H1 (cell line): ENCODE data around the gene HES7. TPM values are rescaled to one million over a fixed set of nuclear protein-coding genes. Genes with fewer than 3 reads are reported as not detected.

Experiments
- CBX5 ChIP-seq: fragments of 300-800, 300-1000 bp; sonication (generic); IDR thresholded peaks from 2 replicates; pipeline ENCODE4 v1.7.1; 2016; ENCODE audit warnings: antibody characterized with exemption, low read length, low read depth
- CBX8 ChIP-seq: fragments of 300-800, 300-1000 bp; sonication (generic); IDR thresholded peaks from 2 replicates; pipeline ENCODE4 v1.7.1; 2016; ENCODE audit warnings: low read depth, low read length, borderline replicate concordance
- CEBPB ChIP-seq: IDR thresholded peaks from 2 replicates; pipeline ENCODE4 v1.6.1; 2012; ENCODE audit warnings: low read depth, low read length
- CTBP2 ChIP-seq: IDR thresholded peaks from 2 replicates; pipeline ENCODE4 v1.7.0; 2011; ENCODE audit warnings: borderline replicate concordance, mild to moderate bottlenecking, moderate library complexity, mixed read lengths, low read length; ENCODE audit not compliant: insufficient read depth, insufficient read length
- FOSL1 ChIP-seq: IDR thresholded peaks from 2 replicates; pipeline ENCODE4 v1.6.1; 2011; ENCODE audit warnings: mild to moderate bottlenecking, low read depth, low read length, moderate library complexity; ENCODE audit not compliant: insufficient read depth
- GTF2F1 ChIP-seq: IDR thresholded peaks from 2 replicates; pipeline ENCODE4 v1.6.1; 2012; ENCODE audit warnings: low read depth, low read length, improper control_type of control experiment, borderline replicate concordance
- HDAC2 ChIP-seq, 2 experiments: fragments of 300-600 bp in 1 of 2; sonication (generic) in 1 of 2; IDR thresholded peaks; 2 replicates each; pipeline ENCODE4 v1.6.1; 2011 to 2012; ENCODE audit warnings: low read depth in 2 of 2, low read length in 2 of 2, mild to moderate bottlenecking in 2 of 2, moderate library complexity in 2 of 2, borderline replicate concordance in 1 of 2, inconsistent platforms in 1 of 2
- POLR2A ChIP-seq, 2 experiments: IDR thresholded peaks; 1 replicate in 1 of 2; 2 replicates in 1 of 2; pipeline ENCODE4 v1.6.1; 2011; ENCODE audit warnings: low read depth in 2 of 2, low read length in 2 of 2, mild to moderate bottlenecking in 2 of 2; ENCODE audit errors: control extremely low read depth in 1 of 2
- SIRT6 ChIP-seq: IDR thresholded peaks from one replicate; pipeline ENCODE4 v1.7.1; 2012; ENCODE audit warnings: low read length, inconsistent platforms
- TAF7 ChIP-seq: optimal IDR thresholded peaks from 2 replicates; pipeline ENCODE3; 2011; ENCODE audit warnings: low read depth, mild to moderate bottlenecking, inconsistent platforms, low read length, moderate library complexity, borderline replicate concordance
- ZNF274 ChIP-seq: IDR thresholded peaks from 2 replicates; pipeline ENCODE4 v1.7.0; 2012; ENCODE audit warnings: low read length, borderline replicate concordance; ENCODE audit errors: extremely low read depth
- polyA plus RNA-seq, 7 experiments: library from polyadenylated mRNA; depleted of rRNA in 3 of 7; stranded (reverse) in 5 of 7; unstranded in 2 of 7; fragments of >200 nt in 5 of 7; fragments of 200-250 nt in 2 of 7; gene quantifications; 1 replicate in 5 of 7; 2 replicates in 1 of 7; 4 replicates in 1 of 7; pipeline versions ENCODE4 v1.2.1 to v1.2.3, GENCODE V29; 2011 to 2013; ENCODE audit warnings: missing spikeins in 2 of 7, mixed read lengths in 2 of 7
- total RNA-seq: library from RNA; stranded (reverse); fragmentation: NEBNext Ultra II Directional; extraction: Animal tissue kit (Norgen Biotek cat#: 25700); gene quantifications from 2 replicates; pipeline ENCODE4 v1.2.1, GENCODE V29; 2021

Gene HES7
- total and polyA plus RNA-seq, 2 of the 8 experiments (the other 6 are each of a cell fraction or from before 2014, with no cell fraction given), result 0.20 to 0.32 TPM

DNA sequence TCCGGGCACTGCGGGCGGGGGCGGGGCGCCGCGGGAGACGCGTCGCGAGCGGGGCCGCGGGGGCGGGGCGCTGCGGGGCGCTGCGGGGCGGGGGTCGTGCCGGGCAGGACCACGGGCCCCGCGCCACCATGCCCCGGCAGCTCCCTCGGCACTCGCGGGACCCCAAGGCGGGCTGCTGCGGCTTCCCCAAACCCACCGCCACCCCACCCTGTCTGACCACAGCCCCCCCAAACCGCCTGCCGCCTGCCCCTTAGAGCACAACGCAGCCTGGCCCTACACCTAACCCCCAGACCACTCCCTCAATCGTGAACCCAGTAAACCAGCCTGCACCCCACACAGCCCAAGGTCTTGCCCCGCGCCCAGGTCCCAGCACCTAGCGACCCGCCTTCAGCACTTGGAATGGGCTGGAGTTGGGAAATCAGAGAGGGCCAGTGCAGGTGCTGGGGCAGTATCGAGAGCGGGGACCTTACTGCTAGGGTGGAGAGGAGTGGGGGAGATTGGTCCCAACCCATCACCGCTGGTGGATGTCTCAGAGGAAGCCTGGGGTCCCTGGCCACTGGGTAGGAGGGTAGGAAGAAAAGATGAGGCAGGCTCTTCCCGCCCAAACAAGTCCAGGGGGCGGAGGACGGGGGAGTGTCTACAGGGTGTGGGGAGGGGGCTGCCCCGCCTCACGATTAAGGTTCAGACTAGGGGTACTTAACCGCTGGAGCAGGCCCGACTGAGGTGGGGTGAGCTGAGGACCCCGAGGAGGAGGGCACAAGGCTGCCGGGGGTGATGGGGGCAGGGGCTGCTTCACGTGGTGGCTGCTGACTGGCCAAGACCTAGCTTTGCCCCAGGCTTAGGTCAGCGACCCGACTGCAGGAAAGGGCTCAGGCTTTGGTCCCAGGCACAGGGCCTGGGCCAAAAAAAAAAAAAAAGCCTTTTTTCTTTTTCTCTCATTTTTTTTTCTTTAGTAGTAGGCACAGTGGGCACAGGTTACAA is 39.4 kb upstream of the HES7 start (continued):
- no peak for TF ChIP-seq CTBP2
- no peak for TF ChIP-seq FOSL1
- TF ChIP-seq TAF7, result peak; percentile 68
- TF ChIP-seq SIRT6, result no peak
- peak; percentile 48 to 59 for TF ChIP-seq POLR2A (IDR thresholded peaks at IDR 0.05; ENCODE audit: control extremely low read depth in 1 of 2, low read depth in 2 of 2, low read length in 2 of 2)
- no peak for TF ChIP-seq CBX5
- TF ChIP-seq ZNF274, result no peak
- no peak for TF ChIP-seq CBX8
- TF ChIP-seq CEBPB, result 0 out of 2 replicates have a peak, but pooled peaks have one; percentile 2
- TF ChIP-seq HDAC2 (IDR thresholded peaks at IDR 0.05; ENCODE audit: borderline replicate concordance in 1 of 2, low read depth in 2 of 2, low read length in 2 of 2), result no peak
- TF ChIP-seq GTF2F1, result no peak
- TF ChIP-seq, all 59 proteins: peak for 13
